GM12872 (cell line): ENCODE data around the gene MISP3.

Experiments used
- CTCF ChIP-seq: IDR thresholded peaks from 3 replicates; pipeline ENCODE4 v1.5.1; 2011; ENCODE audit warnings: low read depth, mild to moderate bottlenecking, low read length, moderate library complexity; ENCODE audit not compliant: insufficient read depth

Gene MISP3

DNA sequence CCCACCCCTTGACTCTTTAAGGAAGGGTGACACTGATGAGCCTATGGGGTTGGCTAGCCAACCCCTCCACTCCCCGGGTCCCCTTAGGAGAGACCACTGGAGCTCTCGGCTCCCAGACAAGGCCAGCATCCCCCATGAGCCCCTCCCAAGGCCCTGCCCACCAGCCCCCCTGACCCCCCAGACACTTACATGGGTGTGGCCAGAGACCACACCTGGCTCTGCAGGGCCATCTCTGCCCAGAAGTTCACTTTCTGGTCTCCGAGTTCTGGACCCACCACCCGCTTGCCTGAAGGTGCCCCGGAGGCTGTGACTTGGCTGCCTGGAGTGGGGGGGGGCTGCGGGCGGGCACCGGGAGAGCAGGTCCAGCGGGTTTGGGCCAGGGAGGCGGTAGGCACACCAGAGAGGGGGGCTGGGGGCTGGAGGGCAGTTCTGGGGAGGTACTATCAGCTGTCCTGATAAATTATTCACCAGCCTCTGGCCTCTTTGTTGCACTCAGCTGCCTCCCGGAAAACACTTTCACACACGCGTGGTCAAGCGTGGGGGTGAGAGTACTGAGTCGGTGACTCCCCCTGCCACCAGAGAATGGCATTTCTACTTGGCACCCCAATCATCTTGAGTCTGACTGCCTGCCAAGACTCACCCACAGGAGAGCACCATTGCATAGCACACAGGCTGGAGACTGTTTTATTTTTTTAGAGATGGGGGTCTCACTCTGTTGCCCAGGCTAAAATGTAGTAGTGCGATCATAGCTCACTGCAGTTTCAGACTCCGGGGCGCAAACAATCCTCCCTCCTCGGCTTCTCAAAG lies 10.6 kb upstream of the MISP3 start, which contains the start of gene PALM3:
PALM3 (minus strand) TSS at position 326 of the 807 bp plus-strand sequence; CDS start at position 230, 96 bp downstream.
- TF ChIP-seq CTCF, result no peak

- no peak for TF ChIP-seq CTCF
These were observed 10.1 kb upstream of the MISP3 start for GRCh38 chr19:14062558-14062855.

- TF ChIP-seq CTCF, result no peak
These were observed 9.5 kb upstream of the MISP3 start for GRCh38 chr19:14063105-14063504.

- TF ChIP-seq CTCF, result no peak
These were observed 6.5 kb upstream of the MISP3 start for GRCh38 chr19:14066134-14066533.

- no peak for TF ChIP-seq CTCF
These were observed 2.1 kb upstream of the MISP3 start for GRCh38 chr19:14070268-14071050.

GRCh38 chr19:14073261-14073924 lies 807 bp downstream of the MISP3 start:
- TF ChIP-seq CTCF, result peak; percentile 57; the same call in 2 of the 3 replicates
